HepG2 (cell line): ENCODE results near the gene PPAN. TPM values are rescaled to one million over a fixed set of nuclear protein-coding genes. Genes with fewer than 3 reads are reported as not detected.

Source experiments
- CBX2 ChIP-seq, 2 experiments: fragments of 200-600 bp in 1 of 2; sonication (generic); formaldehyde crosslinking in 1 of 2; IDR thresholded peaks; 2 replicates each; pipeline versions ENCODE4 v1.7.0 to v1.8.1; 2018 to 2022; ENCODE audit warnings: low read depth in 2 of 2, low read length in 1 of 2, mild to moderate bottlenecking in 1 of 2, missing genetic modification reagents in 1 of 2
- FOXK2 ChIP-seq: fragments of 450-650 bp; IDR thresholded peaks from 2 replicates; pipeline ENCODE4 v1.6.1; 2016
- HOXA3 ChIP-seq: sonication (generic); formaldehyde crosslinking; IDR thresholded peaks from 2 replicates; pipeline ENCODE4 v1.5.0; 2020; ENCODE audit warnings: missing genetic modification reagents
- PCBP1 ChIP-seq: fragments of 200-400 bp; formaldehyde crosslinking; IDR thresholded peaks from 2 replicates; pipeline ENCODE4 v1.6.1; 2017; ENCODE audit warnings: mild to moderate bottlenecking, low read depth, low read length, borderline replicate concordance
- PCBP2 ChIP-seq: fragments of 200-400 bp; formaldehyde crosslinking; optimal IDR thresholded peaks from 2 replicates; pipeline ENCODE3; 2018; ENCODE audit warnings: low read length, low read depth; ENCODE audit not compliant: poor library complexity, severe bottlenecking
- RFX3 ChIP-seq: IDR thresholded peaks from 2 replicates; pipeline ENCODE4 v1.6.1; 2016; ENCODE audit warnings: missing biosample characterization, missing genetic modification reagents
- SMAD3 ChIP-seq: sonication (generic); formaldehyde crosslinking; IDR thresholded peaks from 2 replicates; pipeline ENCODE4 v1.4.0; 2020; ENCODE audit warnings: missing genetic modification reagents
- TEAD3 ChIP-seq: optimal IDR thresholded peaks from 2 replicates; pipeline ENCODE3; 2016; ENCODE audit warnings: borderline replicate concordance
- TFDP2 ChIP-seq: sonication (generic); formaldehyde crosslinking; IDR thresholded peaks from 2 replicates; pipeline ENCODE4 v1.4.0; 2020; ENCODE audit warnings: missing genetic modification reagents
- ZBTB21 ChIP-seq: sonication (generic); formaldehyde crosslinking; IDR thresholded peaks from 2 replicates; pipeline ENCODE4 v1.4.0; 2020; ENCODE audit warnings: missing genetic modification reagents
- ZFAT ChIP-seq: sonication (generic); formaldehyde crosslinking; conservative IDR thresholded peaks from 2 replicates; pipeline ENCODE4 v1.8.1; 2023; ENCODE audit warnings: missing genetic modification reagents, inconsistent platforms
- ZFP36L2 ChIP-seq: sonication (generic); formaldehyde crosslinking; IDR thresholded peaks from 2 replicates; pipeline ENCODE4 v1.4.0; 2020; ENCODE audit warnings: missing genetic modification reagents
- ZNF124 ChIP-seq: sonication (generic); formaldehyde crosslinking; IDR thresholded peaks from 2 replicates; pipeline ENCODE4 v1.4.0; 2020; ENCODE audit warnings: missing genetic modification reagents
- ZNF160 ChIP-seq: sonication (generic); formaldehyde crosslinking; IDR thresholded peaks from 2 replicates; pipeline ENCODE4 v1.8.0; 2022; ENCODE audit warnings: mild to moderate bottlenecking, inconsistent platforms, missing genetic modification reagents
- ZNF232 ChIP-seq: sonication (generic); formaldehyde crosslinking; IDR thresholded peaks from 2 replicates; pipeline ENCODE4 v1.4.0; 2020; ENCODE audit warnings: missing genetic modification reagents, borderline replicate concordance
- ZNF30 ChIP-seq: sonication (generic); formaldehyde crosslinking; IDR thresholded peaks from 2 replicates; pipeline ENCODE4 v1.5.0; 2020; ENCODE audit warnings: mild to moderate bottlenecking, missing genetic modification reagents
- ZNF367 ChIP-seq: sonication (generic); formaldehyde crosslinking; IDR thresholded peaks from 2 replicates; pipeline ENCODE4 v1.4.0; 2020; ENCODE audit warnings: missing genetic modification reagents, borderline replicate concordance
- ZNF431 ChIP-seq: sonication (generic); formaldehyde crosslinking; IDR thresholded peaks from 2 replicates; pipeline ENCODE4 v1.9.0; 2022; ENCODE audit warnings: missing genetic modification reagents, low read depth, mild to moderate bottlenecking, borderline replicate concordance
- ZNF512B ChIP-seq: sonication (generic); formaldehyde crosslinking; IDR thresholded peaks from 2 replicates; pipeline ENCODE4 v1.5.1; 2020; ENCODE audit warnings: missing genetic modification reagents, mild to moderate bottlenecking, borderline replicate concordance
- ZNF557 ChIP-seq: sonication (generic); formaldehyde crosslinking; IDR thresholded peaks from 2 replicates; pipeline ENCODE4 v1.4.0; 2020; ENCODE audit warnings: missing genetic modification reagents
- polyA plus RNA-seq, 8 experiments: library from polyadenylated mRNA; depleted of rRNA in 3 of 8; stranded (reverse) in 7 of 8; unstranded in 1 of 8; fragments of >200 nt; fragmentation: Illumina TruSeq in 4 of 8; extraction: Trizol in 4 of 8; gene quantifications; 2 replicates each; pipeline versions ENCODE4 v1.2.1 to v1.2.3, GENCODE V29; 2011 to 2016; ENCODE audit warnings: low read depth in 4 of 8, missing spikeins in 1 of 8, mixed read lengths in 1 of 8; ENCODE audit not compliant: insufficient read depth in 1 of 8
- total RNA-seq, 5 experiments: library from RNA; depleted of rRNA; stranded (reverse); fragments of >200 nt; fragmentation: Illumina TruSeq; extraction: Trizol; gene quantifications; 2 replicates each; pipeline ENCODE4 v1.2.3, GENCODE V29; 2016; ENCODE audit warnings: low read depth in 1 of 5
- TF ChIP-seq, protein P1 (sequence below): IDR thresholded peaks from 2 replicates; pipeline ENCODE4 v1.4.0; 2020; ENCODE audit warnings: mild to moderate bottlenecking, missing genetic modification reagents
- TF ChIP-seq, protein P2 (sequence below): sonication (generic); formaldehyde crosslinking; IDR thresholded peaks from 2 replicates; pipeline ENCODE4 v1.4.0; 2020; ENCODE audit warnings: missing genetic modification reagents

Gene PPAN
- total and polyA plus RNA-seq, 2 of the 13 experiments (the other 11 are each of a cell fraction or from before 2014, with no cell fraction given), result 36.2 to 41.9 TPM

GRCh38 chr19:10079031-10079453 is 27.1 kb upstream of the PPAN start (continued):
- TF ChIP-seq ZNF512B (CRISPR knock-in tag) (no peak), HOXA3 (peak; percentile 32; the same call in 1 of the 2 replicates), ZNF367 (no peak), CBX2 (IDR thresholded peaks at IDR 0.05; ENCODE audit: low read depth, low read length) (no peak), CBX2 (CRISPR knock-in tag; IDR thresholded peaks at IDR 0.05; ENCODE audit: low read depth) (no peak), ZNF431 (CRISPR knock-in tag) (no peak), ZNF557 (CRISPR knock-in tag) (no peak), SMAD3 (CRISPR knock-in tag) (no peak), ZFP36L2 (CRISPR knock-in tag) (no peak), ZNF232 (CRISPR knock-in tag) (no peak), TEAD3 (CRISPR knock-in tag) (no peak), PCBP2 (no peak), ZNF30 (CRISPR knock-in tag) (no peak), ZFAT (CRISPR knock-in tag) (no peak), RFX3 (no peak), ZNF124 (CRISPR knock-in tag) (no peak), PCBP1 (no peak), ZBTB21 (CRISPR knock-in tag) (no peak), ZNF160 (CRISPR knock-in tag) (no peak), FOXK2 (no peak), TFDP2 (CRISPR knock-in tag) (no peak)
- TF ChIP-seq, protein P1, sequence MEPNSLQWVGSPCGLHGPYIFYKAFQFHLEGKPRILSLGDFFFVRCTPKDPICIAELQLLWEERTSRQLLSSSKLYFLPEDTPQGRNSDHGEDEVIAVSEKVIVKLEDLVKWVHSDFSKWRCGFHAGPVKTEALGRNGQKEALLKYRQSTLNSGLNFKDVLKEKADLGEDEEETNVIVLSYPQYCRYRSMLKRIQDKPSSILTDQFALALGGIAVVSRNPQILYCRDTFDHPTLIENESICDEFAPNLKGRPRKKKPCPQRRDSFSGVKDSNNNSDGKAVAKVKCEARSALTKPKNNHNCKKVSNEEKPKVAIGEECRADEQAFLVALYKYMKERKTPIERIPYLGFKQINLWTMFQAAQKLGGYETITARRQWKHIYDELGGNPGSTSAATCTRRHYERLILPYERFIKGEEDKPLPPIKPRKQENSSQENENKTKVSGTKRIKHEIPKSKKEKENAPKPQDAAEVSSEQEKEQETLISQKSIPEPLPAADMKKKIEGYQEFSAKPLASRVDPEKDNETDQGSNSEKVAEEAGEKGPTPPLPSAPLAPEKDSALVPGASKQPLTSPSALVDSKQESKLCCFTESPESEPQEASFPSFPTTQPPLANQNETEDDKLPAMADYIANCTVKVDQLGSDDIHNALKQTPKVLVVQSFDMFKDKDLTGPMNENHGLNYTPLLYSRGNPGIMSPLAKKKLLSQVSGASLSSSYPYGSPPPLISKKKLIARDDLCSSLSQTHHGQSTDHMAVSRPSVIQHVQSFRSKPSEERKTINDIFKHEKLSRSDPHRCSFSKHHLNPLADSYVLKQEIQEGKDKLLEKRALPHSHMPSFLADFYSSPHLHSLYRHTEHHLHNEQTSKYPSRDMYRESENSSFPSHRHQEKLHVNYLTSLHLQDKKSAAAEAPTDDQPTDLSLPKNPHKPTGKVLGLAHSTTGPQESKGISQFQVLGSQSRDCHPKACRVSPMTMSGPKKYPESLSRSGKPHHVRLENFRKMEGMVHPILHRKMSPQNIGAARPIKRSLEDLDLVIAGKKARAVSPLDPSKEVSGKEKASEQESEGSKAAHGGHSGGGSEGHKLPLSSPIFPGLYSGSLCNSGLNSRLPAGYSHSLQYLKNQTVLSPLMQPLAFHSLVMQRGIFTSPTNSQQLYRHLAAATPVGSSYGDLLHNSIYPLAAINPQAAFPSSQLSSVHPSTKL (CRISPR knock-in tag), result 0 out of 2 replicates have a peak, but pooled peaks have one; percentile 17
- TF ChIP-seq, protein P2, sequence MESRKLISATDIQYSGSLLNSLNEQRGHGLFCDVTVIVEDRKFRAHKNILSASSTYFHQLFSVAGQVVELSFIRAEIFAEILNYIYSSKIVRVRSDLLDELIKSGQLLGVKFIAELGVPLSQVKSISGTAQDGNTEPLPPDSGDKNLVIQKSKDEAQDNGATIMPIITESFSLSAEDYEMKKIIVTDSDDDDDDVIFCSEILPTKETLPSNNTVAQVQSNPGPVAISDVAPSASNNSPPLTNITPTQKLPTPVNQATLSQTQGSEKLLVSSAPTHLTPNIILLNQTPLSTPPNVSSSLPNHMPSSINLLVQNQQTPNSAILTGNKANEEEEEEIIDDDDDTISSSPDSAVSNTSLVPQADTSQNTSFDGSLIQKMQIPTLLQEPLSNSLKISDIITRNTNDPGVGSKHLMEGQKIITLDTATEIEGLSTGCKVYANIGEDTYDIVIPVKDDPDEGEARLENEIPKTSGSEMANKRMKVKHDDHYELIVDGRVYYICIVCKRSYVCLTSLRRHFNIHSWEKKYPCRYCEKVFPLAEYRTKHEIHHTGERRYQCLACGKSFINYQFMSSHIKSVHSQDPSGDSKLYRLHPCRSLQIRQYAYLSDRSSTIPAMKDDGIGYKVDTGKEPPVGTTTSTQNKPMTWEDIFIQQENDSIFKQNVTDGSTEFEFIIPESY (CRISPR knock-in tag), result peak; percentile 23; the same call in 1 of the 2 replicates
